ENCODE results near the gene HSH2D.

HSH2D gene

DNA sequence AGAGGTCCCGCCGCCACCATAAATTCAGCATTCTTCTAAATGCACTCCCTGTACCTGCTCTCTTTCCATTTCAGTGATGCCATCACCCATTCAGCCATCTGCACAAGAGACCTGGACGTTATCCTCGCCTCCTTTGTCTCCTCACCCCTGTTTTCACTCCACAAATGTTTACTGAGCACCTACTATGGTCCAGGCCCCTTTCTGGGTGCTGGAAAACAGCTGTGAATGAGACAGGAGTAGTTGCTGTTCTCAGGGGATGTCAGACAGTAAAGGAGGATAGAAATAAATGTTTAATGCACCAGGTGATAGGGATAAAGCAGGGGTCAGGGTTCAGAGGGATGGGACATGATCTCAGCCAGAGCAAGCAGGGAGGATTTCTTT, 57.5 kb downstream of the HSH2D start:
- FAIRE-seq = no peak
- TF ChIP-seq POLR2A (IDR thresholded peaks at IDR 0.05; ENCODE audit: low read depth, low read length) = no peak
- no peak for DNase-seq (ENCODE audit: insufficient read length, low spot score)

GRCh38 chr19:16202320-16203255, 59.1 kb downstream of the HSH2D start:
- DNase-seq (ENCODE audit: insufficient read length, low spot score) = no peak
- TF ChIP-seq POLR2A (IDR thresholded peaks at IDR 0.05; ENCODE audit: low read depth, low read length) = no peak
- FAIRE-seq = no peak

DNA sequence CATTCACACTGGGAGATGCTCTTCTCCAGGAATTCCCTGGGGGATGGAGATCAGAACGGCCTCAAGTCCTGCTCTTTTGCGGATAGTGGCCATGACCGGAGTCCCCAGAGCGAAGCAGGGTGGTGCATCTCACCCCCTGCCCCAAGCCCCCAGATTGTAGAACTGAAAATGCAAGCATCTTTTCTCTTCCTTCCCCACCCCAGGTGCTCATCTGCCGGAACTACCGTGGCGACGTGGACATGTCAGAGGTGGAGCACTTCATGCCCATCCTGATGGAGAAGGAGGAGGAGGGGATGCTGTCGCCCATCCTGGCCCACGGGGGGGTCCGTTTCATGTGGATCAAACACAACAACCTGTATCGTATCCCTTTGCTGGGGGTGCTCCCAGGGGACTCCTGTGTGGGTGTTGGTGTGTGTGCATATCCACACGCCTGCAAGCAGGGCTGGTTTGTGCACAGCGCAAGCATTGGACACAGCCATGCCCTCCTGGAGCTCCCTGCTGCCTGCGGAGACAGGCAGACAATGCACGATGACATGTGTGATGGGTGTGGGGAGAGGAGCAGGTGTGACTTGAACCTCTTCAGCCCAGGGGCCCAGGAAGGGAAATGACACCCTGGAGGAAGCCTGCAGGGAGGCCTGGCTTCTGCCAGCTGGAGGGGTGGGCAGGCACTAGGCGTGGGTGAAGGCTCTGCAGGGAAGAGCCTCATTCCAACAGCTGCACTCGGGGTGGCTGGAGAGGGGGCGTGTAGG, 59.9 kb downstream of the HSH2D start:
- TF ChIP-seq POLR2A (IDR thresholded peaks at IDR 0.05; ENCODE audit: low read depth, low read length) = no peak
- no peak for FAIRE-seq

GRCh38 chr19:16204005-16204294, 60.5 kb downstream of the HSH2D start:
- TF ChIP-seq POLR2A (IDR thresholded peaks at IDR 0.05; ENCODE audit: low read depth, low read length) = no peak
- FAIRE-seq (no peak), DNase-seq (ENCODE audit: insufficient read length, low spot score) (no peak)

More for the DNA sequence above, 59.9 kb downstream of the HSH2D start:
- DNase-seq (ENCODE audit: insufficient read length, low spot score) = no peak

DNA sequence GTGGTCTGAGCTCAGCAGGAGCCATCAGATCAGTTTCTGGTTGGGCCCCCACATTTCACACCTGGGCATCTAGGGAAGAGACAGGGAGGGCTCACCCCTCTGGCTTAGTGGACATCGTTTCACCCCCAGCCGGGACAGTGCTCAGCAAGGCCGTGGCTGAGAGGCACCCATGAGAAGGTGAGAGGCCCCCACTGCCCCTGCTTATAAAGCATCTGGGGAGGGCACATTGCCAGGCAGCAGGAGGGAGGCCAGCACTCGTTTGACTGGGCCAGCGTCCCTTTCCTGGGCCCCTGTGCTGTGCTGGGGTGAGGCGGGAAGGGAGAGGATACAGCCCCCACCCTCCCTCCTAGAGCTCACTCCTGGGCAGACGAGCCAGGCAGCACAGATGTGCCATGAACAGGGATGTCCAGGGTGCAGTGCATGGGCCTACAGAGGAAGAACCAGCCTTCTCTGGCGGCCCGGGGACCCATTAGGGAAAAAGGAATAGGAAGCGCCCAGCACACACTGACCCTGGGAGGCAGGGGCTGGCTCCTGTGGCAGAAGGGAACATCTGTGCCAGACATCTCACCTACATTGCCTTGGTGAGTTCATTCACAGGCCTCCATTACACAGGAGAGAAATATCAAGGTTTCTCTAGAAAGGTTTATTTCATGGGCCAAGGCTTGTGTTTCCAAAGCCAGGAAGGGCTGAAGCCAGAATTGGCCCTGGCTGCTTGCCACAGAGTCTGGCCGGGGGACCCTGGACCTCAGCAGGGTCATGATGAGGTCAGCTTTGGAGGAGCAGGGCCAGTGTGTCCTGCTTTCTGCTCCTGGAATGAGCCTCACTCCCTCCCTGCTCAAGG, 61.9 kb downstream of the HSH2D start:
- FAIRE-seq (no peak), DNase-seq (ENCODE audit: insufficient read length, low spot score) (no peak)
- TF ChIP-seq POLR2A (IDR thresholded peaks at IDR 0.05; ENCODE audit: low read depth, low read length) = no peak

GRCh38 chr19:16206046-16206605, 62.6 kb downstream of the HSH2D start:
- DNase-seq (ENCODE audit: insufficient read length, low spot score) = no peak
- no peak for FAIRE-seq
- no peak for TF ChIP-seq POLR2A (IDR thresholded peaks at IDR 0.05; ENCODE audit: low read depth, low read length)

DNA sequence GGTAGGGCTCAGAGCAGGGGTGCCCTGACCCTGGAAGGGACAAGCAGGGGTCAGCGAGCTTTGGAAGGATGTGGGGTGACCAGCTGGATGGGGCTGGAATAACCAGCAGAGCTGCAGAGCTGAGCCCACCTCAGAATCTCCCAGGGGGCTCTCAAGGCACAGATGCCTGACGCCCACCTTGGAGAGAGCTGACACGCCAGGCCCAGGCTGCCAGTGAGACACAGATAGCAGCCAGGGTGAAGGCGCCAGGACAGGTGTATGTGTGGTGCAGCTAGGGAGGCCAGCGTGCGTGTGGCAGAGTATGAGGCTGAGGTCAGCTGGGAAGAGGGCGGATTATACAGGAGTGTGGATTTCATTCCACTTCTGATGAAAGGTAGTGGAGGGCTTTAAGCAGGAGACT, 63.2 kb downstream of the HSH2D start:
- TF ChIP-seq POLR2A (IDR thresholded peaks at IDR 0.05; ENCODE audit: low read depth, low read length) = no peak
- DNase-seq (ENCODE audit: insufficient read length, low spot score) = no peak
- FAIRE-seq = no peak

- FAIRE-seq = no peak
Observed at GRCh38 chr19:16207063-16207462, 63.6 kb downstream of the HSH2D start.

DNA sequence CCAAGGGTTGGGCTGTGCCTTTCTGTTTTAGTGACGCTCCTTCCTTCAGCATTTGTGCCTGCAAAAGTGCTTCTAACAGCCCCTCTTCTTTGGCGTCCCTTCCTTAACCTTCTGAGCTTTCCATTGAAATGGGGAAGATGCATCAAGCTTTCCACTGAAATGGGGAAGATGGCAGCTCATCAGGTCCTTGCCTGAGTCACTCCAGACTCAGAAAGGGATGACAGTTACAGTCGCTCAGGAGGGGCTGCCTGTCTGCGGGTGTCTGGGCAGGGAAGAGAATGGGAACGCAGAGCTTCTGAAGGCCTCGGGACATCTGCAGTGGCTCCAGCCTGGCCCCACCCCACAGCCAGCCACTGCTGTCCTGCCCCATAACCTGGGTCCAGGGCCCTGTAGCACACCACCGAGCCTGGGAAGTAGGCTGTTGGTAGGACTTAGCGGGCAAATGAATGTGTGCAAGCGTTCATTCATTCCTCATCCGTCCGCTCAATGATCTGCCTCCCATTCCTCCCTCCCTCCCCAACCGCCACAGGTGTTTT, 64.1 kb downstream of the HSH2D start:
- TF ChIP-seq POLR2A (IDR thresholded peaks at IDR 0.05; ENCODE audit: low read depth, low read length) = no peak
- DNase-seq (ENCODE audit: insufficient read length, low spot score) (no peak), FAIRE-seq (no peak)

More at GRCh38 chr19:16207063-16207462, 63.6 kb downstream of the HSH2D start:
- no peak for TF ChIP-seq POLR2A (IDR thresholded peaks at IDR 0.05; ENCODE audit: low read depth, low read length)
- no peak for DNase-seq (ENCODE audit: insufficient read length, low spot score)
